Measurements from ENCODE around the gene NOS1AP. TPM values are rescaled to one million over a fixed set of nuclear protein-coding genes. Genes with fewer than 3 reads are reported as not detected.

Gene NOS1AP
- total and polyA plus RNA-seq, 2 experiments from 2014 or later, result 5.8 to 6.6 TPM

- TF ChIP-seq ZNF331 (CRISPR knock-in tag; IDR thresholded peaks at IDR 0.05; ENCODE audit: low read depth), result no peak
- TF ChIP-seq EZH2phosphoT487 (IDR thresholded peaks at IDR 0.05; ENCODE audit: unreplicated experiment), result no peak
- no peak for TF ChIP-seq ZNF114 (CRISPR knock-in tag; IDR thresholded peaks at IDR 0.05)
- TF ChIP-seq, protein P1, sequence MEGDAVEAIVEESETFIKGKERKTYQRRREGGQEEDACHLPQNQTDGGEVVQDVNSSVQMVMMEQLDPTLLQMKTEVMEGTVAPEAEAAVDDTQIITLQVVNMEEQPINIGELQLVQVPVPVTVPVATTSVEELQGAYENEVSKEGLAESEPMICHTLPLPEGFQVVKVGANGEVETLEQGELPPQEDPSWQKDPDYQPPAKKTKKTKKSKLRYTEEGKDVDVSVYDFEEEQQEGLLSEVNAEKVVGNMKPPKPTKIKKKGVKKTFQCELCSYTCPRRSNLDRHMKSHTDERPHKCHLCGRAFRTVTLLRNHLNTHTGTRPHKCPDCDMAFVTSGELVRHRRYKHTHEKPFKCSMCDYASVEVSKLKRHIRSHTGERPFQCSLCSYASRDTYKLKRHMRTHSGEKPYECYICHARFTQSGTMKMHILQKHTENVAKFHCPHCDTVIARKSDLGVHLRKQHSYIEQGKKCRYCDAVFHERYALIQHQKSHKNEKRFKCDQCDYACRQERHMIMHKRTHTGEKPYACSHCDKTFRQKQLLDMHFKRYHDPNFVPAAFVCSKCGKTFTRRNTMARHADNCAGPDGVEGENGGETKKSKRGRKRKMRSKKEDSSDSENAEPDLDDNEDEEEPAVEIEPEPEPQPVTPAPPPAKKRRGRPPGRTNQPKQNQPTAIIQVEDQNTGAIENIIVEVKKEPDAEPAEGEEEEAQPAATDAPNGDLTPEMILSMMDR (conservative IDR thresholded peaks at IDR 0.05; ENCODE audit: low read depth in 2 of 2), result no peak
- TF ChIP-seq, protein P2, sequence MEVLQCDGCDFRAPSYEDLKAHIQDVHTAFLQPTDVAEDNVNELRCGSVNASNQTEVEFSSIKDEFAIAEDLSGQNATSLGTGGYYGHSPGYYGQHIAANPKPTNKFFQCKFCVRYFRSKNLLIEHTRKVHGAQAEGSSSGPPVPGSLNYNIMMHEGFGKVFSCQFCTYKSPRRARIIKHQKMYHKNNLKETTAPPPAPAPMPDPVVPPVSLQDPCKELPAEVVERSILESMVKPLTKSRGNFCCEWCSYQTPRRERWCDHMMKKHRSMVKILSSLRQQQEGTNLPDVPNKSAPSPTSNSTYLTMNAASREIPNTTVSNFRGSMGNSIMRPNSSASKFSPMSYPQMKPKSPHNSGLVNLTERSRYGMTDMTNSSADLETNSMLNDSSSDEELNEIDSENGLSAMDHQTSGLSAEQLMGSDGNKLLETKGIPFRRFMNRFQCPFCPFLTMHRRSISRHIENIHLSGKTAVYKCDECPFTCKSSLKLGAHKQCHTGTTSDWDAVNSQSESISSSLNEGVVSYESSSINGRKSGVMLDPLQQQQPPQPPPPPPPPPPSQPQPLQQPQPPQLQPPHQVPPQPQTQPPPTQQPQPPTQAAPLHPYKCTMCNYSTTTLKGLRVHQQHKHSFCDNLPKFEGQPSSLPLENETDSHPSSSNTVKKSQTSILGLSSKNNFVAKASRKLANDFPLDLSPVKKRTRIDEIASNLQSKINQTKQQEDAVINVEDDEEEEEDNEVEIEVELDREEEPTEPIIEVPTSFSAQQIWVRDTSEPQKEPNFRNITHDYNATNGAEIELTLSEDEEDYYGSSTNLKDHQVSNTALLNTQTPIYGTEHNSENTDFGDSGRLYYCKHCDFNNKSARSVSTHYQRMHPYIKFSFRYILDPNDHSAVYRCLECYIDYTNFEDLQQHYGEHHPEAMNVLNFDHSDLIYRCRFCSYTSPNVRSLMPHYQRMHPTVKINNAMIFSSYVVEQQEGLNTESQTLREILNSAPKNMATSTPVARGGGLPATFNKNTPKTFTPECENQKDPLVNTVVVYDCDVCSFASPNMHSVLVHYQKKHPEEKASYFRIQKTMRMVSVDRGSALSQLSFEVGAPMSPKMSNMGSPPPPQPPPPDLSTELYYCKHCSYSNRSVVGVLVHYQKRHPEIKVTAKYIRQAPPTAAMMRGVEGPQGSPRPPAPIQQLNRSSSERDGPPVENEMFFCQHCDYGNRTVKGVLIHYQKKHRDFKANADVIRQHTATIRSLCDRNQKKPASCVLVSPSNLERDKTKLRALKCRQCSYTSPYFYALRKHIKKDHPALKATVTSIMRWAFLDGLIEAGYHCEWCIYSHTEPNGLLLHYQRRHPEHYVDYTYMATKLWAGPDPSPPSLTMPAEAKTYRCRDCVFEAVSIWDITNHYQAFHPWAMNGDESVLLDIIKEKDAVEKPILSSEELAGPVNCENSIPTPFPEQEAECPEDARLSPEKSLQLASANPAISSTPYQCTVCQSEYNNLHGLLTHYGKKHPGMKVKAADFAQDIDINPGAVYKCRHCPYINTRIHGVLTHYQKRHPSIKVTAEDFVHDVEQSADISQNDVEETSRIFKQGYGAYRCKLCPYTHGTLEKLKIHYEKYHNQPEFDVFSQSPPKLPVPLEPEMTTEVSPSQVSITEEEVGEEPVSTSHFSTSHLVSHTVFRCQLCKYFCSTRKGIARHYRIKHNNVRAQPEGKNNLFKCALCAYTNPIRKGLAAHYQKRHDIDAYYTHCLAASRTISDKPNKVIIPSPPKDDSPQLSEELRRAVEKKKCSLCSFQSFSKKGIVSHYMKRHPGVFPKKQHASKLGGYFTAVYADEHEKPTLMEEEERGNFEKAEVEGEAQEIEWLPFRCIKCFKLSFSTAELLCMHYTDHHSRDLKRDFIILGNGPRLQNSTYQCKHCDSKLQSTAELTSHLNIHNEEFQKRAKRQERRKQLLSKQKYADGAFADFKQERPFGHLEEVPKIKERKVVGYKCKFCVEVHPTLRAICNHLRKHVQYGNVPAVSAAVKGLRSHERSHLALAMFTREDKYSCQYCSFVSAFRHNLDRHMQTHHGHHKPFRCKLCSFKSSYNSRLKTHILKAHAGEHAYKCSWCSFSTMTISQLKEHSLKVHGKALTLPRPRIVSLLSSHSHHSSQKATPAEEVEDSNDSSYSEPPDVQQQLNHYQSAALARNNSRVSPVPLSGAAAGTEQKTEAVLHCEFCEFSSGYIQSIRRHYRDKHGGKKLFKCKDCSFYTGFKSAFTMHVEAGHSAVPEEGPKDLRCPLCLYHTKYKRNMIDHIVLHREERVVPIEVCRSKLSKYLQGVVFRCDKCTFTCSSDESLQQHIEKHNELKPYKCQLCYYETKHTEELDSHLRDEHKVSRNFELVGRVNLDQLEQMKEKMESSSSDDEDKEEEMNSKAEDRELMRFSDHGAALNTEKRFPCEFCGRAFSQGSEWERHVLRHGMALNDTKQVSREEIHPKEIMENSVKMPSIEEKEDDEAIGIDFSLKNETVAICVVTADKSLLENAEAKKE (CRISPR knock-in tag; IDR thresholded peaks at IDR 0.05), result no peak
These were observed 99.7 kb downstream of the NOS1AP start (continued) for GRCh38 chr1:162169031-162169790.

GRCh38 chr1:162171111-162171510, 101.6 kb downstream of the NOS1AP start:
- Histone ChIP-seq H3K4me3 (no peak overlapping the region), H3K4me2 (no peak overlapping the region), H3K9me2 (ENCODE audit: insufficient read depth) (0 out of 2 replicates have a peak, but pooled peaks cover 8% of the 10 kb centered on the region), H4K20me1 (replicated peaks; ENCODE audit: insufficient read depth) (0 out of 2 replicates have a peak, but pooled peaks cover 3% of the 10 kb centered on the region), H3K27ac (ENCODE audit: low read depth) (no peak overlapping the region), H3K27me3 (ENCODE audit: insufficient read depth) (no peaks in the 10 kb centered on the region), H2AFZ (no peak overlapping the region), H3F3A (replicated peaks; ENCODE audit: low read depth) (peaks cover 5% of the 10 kb centered on the region; the same call in 1 of the 2 replicates), H3K79me2 (replicated peaks; ENCODE audit: insufficient read depth) (peaks cover 21% of the 10 kb centered on the region; the same call in 1 of the 2 replicates), H3K36me3 (ENCODE audit: insufficient read depth) (no peaks in the 10 kb centered on the region), H3K4me1 (ENCODE audit: insufficient read depth) (peaks cover 60% of the 10 kb centered on the region)
- DNase-seq (ENCODE audit: low spot score), result no peak
- Mint-ChIP-seq H3K36me3 (ENCODE audit: low read depth) (peaks cover 6% of the 10 kb centered on the region; the same call in 2 of the 3 replicates), H3K9me3 (no peaks in the 10 kb centered on the region), H3K27me3 (ENCODE audit: insufficient read depth, low read depth, poor library complexity) (peaks cover 8% of the 10 kb centered on the region), H3K4me3 (no peak overlapping the region), H3K4me1 (peaks cover 78% of the 10 kb centered on the region), H3K27ac (no peak overlapping the region; the same call in 1 of the 2 replicates)
- ATAC-seq, result no peak
- TF ChIP-seq POLR2AphosphoS5 (IDR thresholded peaks at IDR 0.05; ENCODE audit: low read depth) (no peak), ZNF114 (CRISPR knock-in tag; IDR thresholded peaks at IDR 0.05) (no peak), STAT1 (IDR thresholded peaks at IDR 0.05; ENCODE audit: unreplicated experiment) (no peak), NANOG (IDR thresholded peaks at IDR 0.05; ENCODE audit: borderline replicate concordance) (no peak)
- TF ChIP-seq, protein P3, sequence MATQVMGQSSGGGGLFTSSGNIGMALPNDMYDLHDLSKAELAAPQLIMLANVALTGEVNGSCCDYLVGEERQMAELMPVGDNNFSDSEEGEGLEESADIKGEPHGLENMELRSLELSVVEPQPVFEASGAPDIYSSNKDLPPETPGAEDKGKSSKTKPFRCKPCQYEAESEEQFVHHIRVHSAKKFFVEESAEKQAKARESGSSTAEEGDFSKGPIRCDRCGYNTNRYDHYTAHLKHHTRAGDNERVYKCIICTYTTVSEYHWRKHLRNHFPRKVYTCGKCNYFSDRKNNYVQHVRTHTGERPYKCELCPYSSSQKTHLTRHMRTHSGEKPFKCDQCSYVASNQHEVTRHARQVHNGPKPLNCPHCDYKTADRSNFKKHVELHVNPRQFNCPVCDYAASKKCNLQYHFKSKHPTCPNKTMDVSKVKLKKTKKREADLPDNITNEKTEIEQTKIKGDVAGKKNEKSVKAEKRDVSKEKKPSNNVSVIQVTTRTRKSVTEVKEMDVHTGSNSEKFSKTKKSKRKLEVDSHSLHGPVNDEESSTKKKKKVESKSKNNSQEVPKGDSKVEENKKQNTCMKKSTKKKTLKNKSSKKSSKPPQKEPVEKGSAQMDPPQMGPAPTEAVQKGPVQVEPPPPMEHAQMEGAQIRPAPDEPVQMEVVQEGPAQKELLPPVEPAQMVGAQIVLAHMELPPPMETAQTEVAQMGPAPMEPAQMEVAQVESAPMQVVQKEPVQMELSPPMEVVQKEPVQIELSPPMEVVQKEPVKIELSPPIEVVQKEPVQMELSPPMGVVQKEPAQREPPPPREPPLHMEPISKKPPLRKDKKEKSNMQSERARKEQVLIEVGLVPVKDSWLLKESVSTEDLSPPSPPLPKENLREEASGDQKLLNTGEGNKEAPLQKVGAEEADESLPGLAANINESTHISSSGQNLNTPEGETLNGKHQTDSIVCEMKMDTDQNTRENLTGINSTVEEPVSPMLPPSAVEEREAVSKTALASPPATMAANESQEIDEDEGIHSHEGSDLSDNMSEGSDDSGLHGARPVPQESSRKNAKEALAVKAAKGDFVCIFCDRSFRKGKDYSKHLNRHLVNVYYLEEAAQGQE (IDR thresholded peaks at IDR 0.05; ENCODE audit: unreplicated experiment), result no peak
